Lower leg skin (tissue), 3 donors: ENCODE measurements around the gene CCDC190.

Experiments used
- POLR2A ChIP-seq, 2 donors: fragments of 450-650 bp; IDR thresholded peaks; one replicate each; pipeline ENCODE4 v1.6.1; 2016 to 2017; ENCODE audit warnings: antibody characterized with exemption in 2 of 2, mild to moderate bottlenecking in 1 of 2, moderate library complexity in 1 of 2
- TF ChIP-seq, protein P1 (sequence below), 3 donors: fragments of 450-650 bp; IDR thresholded peaks; one replicate each; pipeline ENCODE4 v1.5.1; 2016; ENCODE audit warnings: antibody characterized with exemption in 3 of 3, mild to moderate bottlenecking in 3 of 3, moderate library complexity in 2 of 3

DNA sequence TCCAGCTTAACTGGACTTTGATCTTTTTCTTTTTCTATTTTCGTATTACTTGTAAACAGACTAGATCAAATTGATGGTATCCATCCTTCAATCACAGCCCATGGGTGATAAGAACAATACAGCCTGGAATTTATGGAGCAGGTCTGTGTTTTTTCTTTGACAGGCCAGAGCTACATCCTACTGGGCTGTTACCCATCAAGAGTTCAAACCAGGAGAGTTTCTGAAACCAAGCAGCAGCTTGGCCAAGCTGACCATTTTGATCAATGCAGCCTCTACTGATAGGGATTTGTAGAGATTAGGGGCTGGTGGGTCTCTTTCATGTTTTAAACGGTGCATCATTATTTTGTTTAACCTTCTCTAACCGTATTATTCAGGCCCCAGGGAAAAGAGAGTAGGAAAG is 24.3 kb upstream of the CCDC190 start:
- TF ChIP-seq, protein P1, sequence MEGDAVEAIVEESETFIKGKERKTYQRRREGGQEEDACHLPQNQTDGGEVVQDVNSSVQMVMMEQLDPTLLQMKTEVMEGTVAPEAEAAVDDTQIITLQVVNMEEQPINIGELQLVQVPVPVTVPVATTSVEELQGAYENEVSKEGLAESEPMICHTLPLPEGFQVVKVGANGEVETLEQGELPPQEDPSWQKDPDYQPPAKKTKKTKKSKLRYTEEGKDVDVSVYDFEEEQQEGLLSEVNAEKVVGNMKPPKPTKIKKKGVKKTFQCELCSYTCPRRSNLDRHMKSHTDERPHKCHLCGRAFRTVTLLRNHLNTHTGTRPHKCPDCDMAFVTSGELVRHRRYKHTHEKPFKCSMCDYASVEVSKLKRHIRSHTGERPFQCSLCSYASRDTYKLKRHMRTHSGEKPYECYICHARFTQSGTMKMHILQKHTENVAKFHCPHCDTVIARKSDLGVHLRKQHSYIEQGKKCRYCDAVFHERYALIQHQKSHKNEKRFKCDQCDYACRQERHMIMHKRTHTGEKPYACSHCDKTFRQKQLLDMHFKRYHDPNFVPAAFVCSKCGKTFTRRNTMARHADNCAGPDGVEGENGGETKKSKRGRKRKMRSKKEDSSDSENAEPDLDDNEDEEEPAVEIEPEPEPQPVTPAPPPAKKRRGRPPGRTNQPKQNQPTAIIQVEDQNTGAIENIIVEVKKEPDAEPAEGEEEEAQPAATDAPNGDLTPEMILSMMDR (IDR thresholded peaks at IDR 0.05): no peak
- TF ChIP-seq POLR2A (IDR thresholded peaks at IDR 0.05): no peak
